Suprapubic skin (tissue), 4 donors: ENCODE data around the gene LAMTOR2. TPM values are rescaled to one million over a fixed set of nuclear protein-coding genes. Genes with fewer than 3 reads are reported as not detected.
A peak's percentile ranks its signal among the peaks of the same experiment; 100 is the strongest.

Experiments
- DNase-seq, 2 donors: peaks; one replicate each; pipeline ENCODE4 v3.0.0-alpha.2; 2019; ENCODE audit warnings: low spot score in 2 of 2
- H3K27ac ChIP-seq: fragments of 200-600 bp; sonication (generic); one replicate; pipeline ENCODE4 v1.5.1; 2019
- H3K27me3 ChIP-seq: fragments of 200-600 bp; sonication (generic); one replicate; pipeline ENCODE4 v1.5.1; 2019
- H3K36me3 ChIP-seq: fragments of 200-600 bp; sonication (generic); one replicate; pipeline ENCODE4 v1.5.1; 2019
- H3K4me1 ChIP-seq: fragments of 200-600 bp; sonication (generic); one replicate; pipeline ENCODE4 v1.5.1; 2019
- H3K4me3 ChIP-seq: fragments of 200-600 bp; sonication (generic); one replicate; pipeline ENCODE4 v1.5.1; 2019; ENCODE audit warnings: mild to moderate bottlenecking
- H3K9me3 ChIP-seq: fragments of 200-600 bp; sonication (generic); one replicate; pipeline ENCODE4 v1.5.1; 2019
- EP300 ChIP-seq: sonication (generic); formaldehyde crosslinking; IDR thresholded peaks from one replicate; pipeline ENCODE4 v1.6.1; 2017; ENCODE audit warnings: antibody characterized with exemption
- POLR2A ChIP-seq, 2 donors: fragments of 450-650 bp; IDR thresholded peaks; one replicate each; pipeline ENCODE4 v1.6.1; 2017; ENCODE audit warnings: antibody characterized with exemption in 2 of 2, mild to moderate bottlenecking in 2 of 2, moderate library complexity in 2 of 2
- POLR2AphosphoS5 ChIP-seq, 3 donors: sonication (generic); formaldehyde crosslinking; IDR thresholded peaks; one replicate each; pipeline ENCODE4 v1.6.1; 2017; ENCODE audit warnings: antibody characterized with exemption in 3 of 3
- WGBS: methylation state at CpG from one replicate; pipeline ENCODE4 v1.1.5; 2018; 5-methylcytosine and 5-hydroxymethylcytosine counted together
- total RNA-seq, 4 donors: library from RNA; depleted of rRNA; stranded (reverse); fragments of >200 nt; gene quantifications; one replicate each; pipeline ENCODE4 v1.1.0, GENCODE V29; 2016
- TF ChIP-seq, protein P1 (sequence below), 2 donors: fragments of 200-600 bp in 1 of 2; fragments of 450-650 bp in 1 of 2; sonication (generic) in 1 of 2; IDR thresholded peaks; one replicate each; pipeline ENCODE4 v1.5.1; 2016 to 2019; ENCODE audit warnings: antibody characterized with exemption in 2 of 2, mild to moderate bottlenecking in 1 of 2, moderate library complexity in 1 of 2

LAMTOR2 gene
- total RNA-seq, 4 donors from 2014 or later: 27.3 to 66.6 (median 57.7) TPM

DNA sequence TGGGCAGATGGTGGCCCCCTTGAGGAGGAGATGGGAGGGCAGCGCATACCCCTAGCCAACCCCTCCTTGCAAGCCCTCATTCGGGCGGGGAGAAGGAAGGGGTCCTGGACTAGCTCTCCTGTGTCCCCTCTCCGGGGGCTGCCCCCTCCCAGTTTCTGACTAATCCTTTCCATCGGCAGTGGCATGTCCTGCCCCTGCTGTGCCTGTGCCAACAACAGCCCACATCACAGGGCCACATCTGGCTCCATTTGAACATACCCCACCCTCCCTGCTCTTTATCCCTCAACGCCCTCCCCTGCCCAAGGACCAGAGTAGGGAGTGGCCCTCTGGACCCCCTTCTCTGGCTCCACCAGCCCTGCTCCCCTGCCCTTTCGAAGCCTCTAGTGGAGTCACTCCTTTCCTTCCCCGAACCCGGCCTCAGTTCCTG is 49.0 kb downstream of the LAMTOR2 start:
- peak; percentile 89 to 92 for DNase-seq
- Histone ChIP-seq H3K36me3 (no peaks in the 10 kb centered on the region), H3K4me3 (peak overlapping the region; percentile 43), H3K27ac (peak overlapping the region; percentile 98), H3K4me1 (peaks cover 90% of the 10 kb centered on the region), H3K27me3 (no peaks in the 10 kb centered on the region), H3K9me3 (no peaks in the 10 kb centered on the region)
- 11% methylated on average over 6 of the region's 9 CpGs for WGBS
- TF ChIP-seq POLR2A (IDR thresholded peaks at IDR 0.05) (no peak), EP300 (no peak), POLR2AphosphoS5 (IDR thresholded peaks at IDR 0.05) (peak; percentile 21 to 84 (median 31))
- TF ChIP-seq, protein P1, sequence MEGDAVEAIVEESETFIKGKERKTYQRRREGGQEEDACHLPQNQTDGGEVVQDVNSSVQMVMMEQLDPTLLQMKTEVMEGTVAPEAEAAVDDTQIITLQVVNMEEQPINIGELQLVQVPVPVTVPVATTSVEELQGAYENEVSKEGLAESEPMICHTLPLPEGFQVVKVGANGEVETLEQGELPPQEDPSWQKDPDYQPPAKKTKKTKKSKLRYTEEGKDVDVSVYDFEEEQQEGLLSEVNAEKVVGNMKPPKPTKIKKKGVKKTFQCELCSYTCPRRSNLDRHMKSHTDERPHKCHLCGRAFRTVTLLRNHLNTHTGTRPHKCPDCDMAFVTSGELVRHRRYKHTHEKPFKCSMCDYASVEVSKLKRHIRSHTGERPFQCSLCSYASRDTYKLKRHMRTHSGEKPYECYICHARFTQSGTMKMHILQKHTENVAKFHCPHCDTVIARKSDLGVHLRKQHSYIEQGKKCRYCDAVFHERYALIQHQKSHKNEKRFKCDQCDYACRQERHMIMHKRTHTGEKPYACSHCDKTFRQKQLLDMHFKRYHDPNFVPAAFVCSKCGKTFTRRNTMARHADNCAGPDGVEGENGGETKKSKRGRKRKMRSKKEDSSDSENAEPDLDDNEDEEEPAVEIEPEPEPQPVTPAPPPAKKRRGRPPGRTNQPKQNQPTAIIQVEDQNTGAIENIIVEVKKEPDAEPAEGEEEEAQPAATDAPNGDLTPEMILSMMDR (IDR thresholded peaks at IDR 0.05): no peak

GRCh38 chr1:156104065-156104810 is 49.7 kb downstream of the LAMTOR2 start:
- peak overlapping the region; percentile 98 for H3K27ac ChIP-seq
- WGBS: 20% methylated on average over 9 of the region's 15 CpGs
- H3K4me1 ChIP-seq: peaks cover 88% of the 10 kb centered on the region
- H3K27me3 ChIP-seq: no peaks in the 10 kb centered on the region
- peak; percentile 95 to 97 for DNase-seq
- H3K36me3 ChIP-seq: no peaks in the 10 kb centered on the region
- H3K9me3 ChIP-seq: no peaks in the 10 kb centered on the region
- TF ChIP-seq POLR2AphosphoS5 (IDR thresholded peaks at IDR 0.05): peak in 1 of 3 donors; percentile 88
- TF ChIP-seq, protein P1 (IDR thresholded peaks at IDR 0.05): no peak
- peak in 1 of 2 donors; percentile 37 for TF ChIP-seq POLR2A (IDR thresholded peaks at IDR 0.05)
- H3K4me3 ChIP-seq: peak overlapping the region; percentile 43

DNA sequence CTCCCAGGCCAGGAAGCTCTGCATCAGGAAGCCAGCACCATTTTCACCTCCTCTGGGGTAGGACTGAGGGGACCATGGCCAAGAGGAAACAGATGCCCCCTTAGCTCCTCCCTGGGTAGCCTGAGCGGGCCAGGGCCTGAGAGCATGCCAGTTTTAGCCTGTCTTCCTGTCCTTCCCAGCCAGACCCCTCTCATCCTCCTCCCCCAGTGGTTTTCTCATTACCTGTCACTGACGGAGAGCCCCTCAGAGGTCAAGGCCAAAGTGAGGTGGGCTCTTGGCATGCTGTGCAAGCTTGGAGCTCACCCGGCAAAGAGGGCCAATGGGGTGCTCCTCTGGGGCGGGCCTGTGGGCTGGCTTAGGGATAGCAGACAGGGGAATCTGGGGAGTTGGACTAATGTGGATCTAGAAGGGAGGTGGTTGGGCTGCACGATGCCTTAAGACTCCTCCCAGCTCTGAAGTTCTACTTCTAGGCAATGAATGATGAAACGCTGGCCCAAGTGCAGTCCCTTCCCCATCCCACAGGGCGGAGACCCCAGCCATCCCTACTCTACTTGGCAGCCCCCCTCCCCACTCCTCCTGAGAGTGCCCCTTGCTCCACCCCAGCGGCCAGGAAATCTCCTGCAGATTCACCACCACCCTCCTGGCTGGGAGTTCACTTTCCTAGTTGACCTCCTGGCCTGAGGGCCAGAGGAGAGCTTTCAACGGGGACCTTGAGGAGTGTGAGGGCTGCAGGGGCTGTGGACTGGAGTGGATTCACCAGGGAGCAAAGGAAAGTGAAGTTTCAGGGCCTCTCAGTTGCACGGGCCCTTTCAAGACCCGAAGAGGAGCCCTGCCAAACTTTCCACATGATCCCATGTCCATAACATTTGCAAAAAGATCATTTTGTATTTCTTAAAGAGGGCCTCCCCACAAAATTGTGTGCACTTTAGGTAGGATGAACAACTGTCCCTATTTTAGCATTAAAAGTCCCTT is 50.6 kb downstream of the LAMTOR2 start:
- DNase-seq: peak in 1 of 2 donors; percentile 88
- peak overlapping the region; percentile 43 for H3K4me3 ChIP-seq
- H3K36me3 ChIP-seq: no peaks in the 10 kb centered on the region
- H3K9me3 ChIP-seq: no peaks in the 10 kb centered on the region
- TF ChIP-seq, protein P1 (IDR thresholded peaks at IDR 0.05): peak in 1 of 2 donors; percentile 19
- TF ChIP-seq POLR2A (IDR thresholded peaks at IDR 0.05): no peak
- H3K4me1 ChIP-seq: peaks cover 86% of the 10 kb centered on the region
- no peaks in the 10 kb centered on the region for H3K27me3 ChIP-seq
- peak overlapping the region; percentile 98 for H3K27ac ChIP-seq
- WGBS: 8% methylated on average over 9 of the region's 11 CpGs

DNA sequence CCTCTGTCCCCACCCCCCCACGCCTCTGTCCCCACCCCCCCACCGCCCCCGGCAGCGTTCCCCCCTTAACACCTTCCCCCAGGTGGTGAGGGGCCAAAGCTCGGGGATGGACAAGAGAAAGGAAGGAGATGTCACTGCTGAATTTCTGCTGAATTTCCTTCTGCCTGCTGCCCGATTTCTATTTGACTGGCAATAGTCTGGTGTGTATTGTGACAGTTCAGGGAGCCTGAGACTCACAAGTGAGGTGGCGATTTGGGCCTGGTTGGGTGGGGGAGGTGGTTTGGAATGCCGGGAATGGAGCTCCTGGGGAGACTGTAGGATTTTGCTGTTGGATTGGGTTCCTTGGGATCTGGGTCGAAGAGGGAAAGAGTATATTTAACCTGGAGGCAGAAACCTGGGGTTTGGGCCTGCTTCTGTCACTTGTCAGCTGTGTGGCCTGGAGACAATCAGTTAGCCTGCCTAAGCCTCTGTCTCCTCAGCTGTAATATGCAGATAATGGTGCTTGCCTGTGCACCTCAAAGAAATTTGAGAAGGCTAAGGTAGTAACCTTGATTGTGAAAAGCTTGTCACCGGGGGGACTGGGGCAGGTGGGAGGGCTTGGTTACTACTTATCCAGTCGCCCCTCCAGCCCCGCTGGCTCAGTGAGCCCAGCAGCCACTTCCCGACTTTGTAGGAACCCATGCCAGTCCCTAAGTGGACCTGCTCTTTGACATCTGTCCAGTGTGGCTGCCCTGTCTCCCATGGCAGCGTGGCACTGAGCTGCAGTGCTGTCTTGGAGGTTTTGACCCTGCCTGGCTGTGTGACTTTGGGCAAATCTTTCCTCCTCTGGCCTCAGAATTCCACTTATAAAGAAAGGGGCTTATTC is 52.3 kb downstream of the LAMTOR2 start:
- H3K27ac ChIP-seq: peak overlapping the region; percentile 98
- H3K36me3 ChIP-seq: no peaks in the 10 kb centered on the region
- no peaks in the 10 kb centered on the region for H3K27me3 ChIP-seq
- H3K4me3 ChIP-seq: peak overlapping the region; percentile 43
- H3K4me1 ChIP-seq: peaks cover 74% of the 10 kb centered on the region
- TF ChIP-seq POLR2A (IDR thresholded peaks at IDR 0.05) (no peak), POLR2AphosphoS5 (IDR thresholded peaks at IDR 0.05) (no peak), EP300 (no peak)
- TF ChIP-seq, protein P1 (IDR thresholded peaks at IDR 0.05): no peak
- no peaks in the 10 kb centered on the region for H3K9me3 ChIP-seq
- DNase-seq: peak in 1 of 2 donors; percentile 86
- 37% methylated on average over 9 of the region's 14 CpGs for WGBS
